Measurements from ENCODE around the gene PFDN1. TPM values are rescaled to one million over a fixed set of nuclear protein-coding genes. Genes with fewer than 3 reads are reported as not detected.

Gene PFDN1
- total RNA-seq, 1 experiment from 2014 or later = 48.9 TPM

DNA sequence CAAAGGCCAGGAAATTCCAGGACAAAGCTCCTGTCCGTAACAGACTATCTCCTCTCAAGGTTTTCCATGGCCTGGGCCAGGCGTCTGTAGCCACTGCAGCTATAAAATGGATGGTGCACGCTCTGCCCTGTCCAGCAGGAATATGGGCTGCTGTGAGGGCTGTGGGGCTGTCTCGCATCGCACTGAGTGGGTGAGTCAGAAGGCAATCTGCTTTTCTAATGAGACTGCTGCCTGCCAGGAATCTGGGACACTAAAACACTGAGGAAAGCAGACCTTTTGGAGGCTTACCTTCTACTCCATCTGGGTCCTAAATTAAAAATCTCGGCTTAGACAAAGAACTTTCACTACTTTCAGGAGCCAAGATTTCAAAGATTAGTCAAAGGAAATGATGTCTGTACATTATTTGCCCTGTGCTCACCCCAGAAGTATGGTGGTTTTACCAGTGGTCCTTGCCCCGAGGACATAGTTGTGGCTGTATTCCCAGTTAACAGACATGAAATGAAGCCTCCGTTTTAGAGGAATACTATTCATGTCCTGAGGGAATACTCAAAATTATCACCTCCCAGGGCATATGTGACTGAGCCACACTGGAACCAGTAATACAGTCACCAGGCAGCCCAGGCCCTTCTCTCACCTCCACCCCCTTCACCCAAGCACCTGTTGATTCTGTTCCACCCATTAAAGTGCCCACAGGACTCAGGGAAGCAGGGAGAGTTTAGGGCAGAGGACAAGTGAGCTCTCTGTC, 56.4 kb downstream of the PFDN1 start:
- intact Hi-C loops (cut with micrococcal nuclease) = no loop called here
- Histone ChIP-seq H2AFZ (ENCODE audit: low read depth, low read length, poor library complexity, severe bottlenecking) (no peak overlapping the region), H3K36me3 (ENCODE audit: control insufficient read depth in 1 of 2, insufficient read depth in 2 of 2, low read length in 2 of 2) (peaks cover 2 to 7% of the 10 kb centered on the region in 2 experiments; a peak in 1 of 4 replicates), H4K20me1 (ENCODE audit: insufficient read depth) (no peaks in the 10 kb centered on the region), H3K27ac (ENCODE audit: low read depth, low read length) (no peak overlapping the region), H3K9me3 (ENCODE audit: control insufficient read depth in 1 of 2, insufficient read depth in 1 of 2, low read depth in 1 of 2, low read length in 2 of 2) (no peaks in the 10 kb centered on the region), H3K4me2 (ENCODE audit: low read length) (no peak overlapping the region), H3K9me2 (ENCODE audit: insufficient read depth) (no peaks in the 10 kb centered on the region), H3K4me1 (ENCODE audit: control insufficient read depth in 1 of 2, insufficient read depth in 2 of 2, low read length in 2 of 2) (peaks cover 14 to 25% of the 10 kb centered on the region in 2 experiments), H3K9ac (ENCODE audit: low read length) (no peak overlapping the region), H3K79me2 (ENCODE audit: insufficient read depth, low read length) (peaks cover 16% of the 10 kb centered on the region), H3K27me3 (ENCODE audit: insufficient read depth, low read length) (no peaks in the 10 kb centered on the region), H3K4me3 (replicated peaks in 1 of 2; ENCODE audit: low read depth in 1 of 2, low read length in 2 of 2) (no peak overlapping the region)
- no peak for DNase-seq (ENCODE audit: low read depth, low spot score)
- no peak for TF ChIP-seq FOSL1 (IDR thresholded peaks at IDR 0.05; ENCODE audit: low read depth)
- TF ChIP-seq ZBTB33 (IDR thresholded peaks at IDR 0.05; ENCODE audit: extremely low read depth, insufficient replicate concordance, low read length) = no peak
- ChIA-PET POLR2A (interaction anchor here (0.8 to 7.0 kb wide), 2 partner anchors 99 to 100 kb away, joined by 4 to 57 read pairs; partner anchors contain the start of gene HBEGF), RAD21 (ENCODE audit: low non-redundant PET in 1 of 2, low total read pairs in 2 of 2, uncharacterized antibody in 2 of 2, unreplicated experiment in 2 of 2) (no interaction called here), CTCF (interaction anchor here (0.8 to 8.0 kb wide), 4 partner anchors 14 to 117 kb away, joined by 3 to 186 read pairs (median 49); partner anchors contain the start of genes HBEGF and SLC4A9)
- no peak for ATAC-seq
- no TSS peak for BruUV-seq (replicated peaks)

DNA sequence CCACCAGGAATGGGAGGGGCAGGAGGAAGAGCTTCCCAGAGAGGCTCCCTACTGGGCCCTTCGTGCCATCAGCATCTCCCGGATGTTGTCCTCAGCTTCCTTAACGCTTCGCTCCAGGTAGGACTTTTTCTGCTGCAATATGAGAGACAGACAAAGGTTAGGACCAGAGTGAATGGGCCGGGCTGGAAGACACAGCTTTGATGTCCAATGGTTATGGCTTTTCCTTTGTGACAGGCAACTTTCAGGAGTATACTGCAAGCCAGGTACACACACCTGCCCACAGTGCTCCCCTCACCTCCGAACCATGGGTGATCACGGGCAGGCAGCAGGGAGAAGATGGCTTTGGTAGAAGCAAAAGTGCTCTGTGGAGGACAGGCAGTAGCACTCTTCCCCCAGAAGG, 57.0 kb downstream of the PFDN1 start:
- intact Hi-C loops (cut with micrococcal nuclease) = no loop called here
- no TSS peak for BruUV-seq (replicated peaks)
- no peak overlapping the region for H3K9ac ChIP-seq (ENCODE audit: low read length)
- TF ChIP-seq ZBTB33 (IDR thresholded peaks at IDR 0.05; ENCODE audit: extremely low read depth, insufficient replicate concordance, low read length) (no peak), JUND (IDR thresholded peaks at IDR 0.05) (no peak), ZFX (IDR thresholded peaks at IDR 0.05) (no peak), REST (IDR thresholded peaks at IDR 0.05; ENCODE audit: low read depth) (no peak)
- TF ChIP-seq, protein P1, sequence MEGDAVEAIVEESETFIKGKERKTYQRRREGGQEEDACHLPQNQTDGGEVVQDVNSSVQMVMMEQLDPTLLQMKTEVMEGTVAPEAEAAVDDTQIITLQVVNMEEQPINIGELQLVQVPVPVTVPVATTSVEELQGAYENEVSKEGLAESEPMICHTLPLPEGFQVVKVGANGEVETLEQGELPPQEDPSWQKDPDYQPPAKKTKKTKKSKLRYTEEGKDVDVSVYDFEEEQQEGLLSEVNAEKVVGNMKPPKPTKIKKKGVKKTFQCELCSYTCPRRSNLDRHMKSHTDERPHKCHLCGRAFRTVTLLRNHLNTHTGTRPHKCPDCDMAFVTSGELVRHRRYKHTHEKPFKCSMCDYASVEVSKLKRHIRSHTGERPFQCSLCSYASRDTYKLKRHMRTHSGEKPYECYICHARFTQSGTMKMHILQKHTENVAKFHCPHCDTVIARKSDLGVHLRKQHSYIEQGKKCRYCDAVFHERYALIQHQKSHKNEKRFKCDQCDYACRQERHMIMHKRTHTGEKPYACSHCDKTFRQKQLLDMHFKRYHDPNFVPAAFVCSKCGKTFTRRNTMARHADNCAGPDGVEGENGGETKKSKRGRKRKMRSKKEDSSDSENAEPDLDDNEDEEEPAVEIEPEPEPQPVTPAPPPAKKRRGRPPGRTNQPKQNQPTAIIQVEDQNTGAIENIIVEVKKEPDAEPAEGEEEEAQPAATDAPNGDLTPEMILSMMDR (IDR thresholded peaks at IDR 0.05 in 2 of 3, conservative IDR thresholded peaks at IDR 0.05 in 1 of 3; ENCODE audit: borderline replicate concordance in 1 of 3, insufficient read depth in 1 of 3, low read depth in 2 of 3, low read length in 2 of 3) = no peak

More for the DNA sequence above, 57.0 kb downstream of the PFDN1 start:
- ATAC-seq (no peak), DNase-seq (ENCODE audit: low read depth, low spot score) (no peak)
- H2AFZ ChIP-seq (ENCODE audit: low read depth, low read length, poor library complexity, severe bottlenecking) = no peak overlapping the region
- no peaks in the 10 kb centered on the region for H4K20me1 ChIP-seq (ENCODE audit: insufficient read depth)
- ChIA-PET CTCF (interaction anchor here (2.8 to 8.0 kb wide), 4 partner anchors 11 to 113 kb away, joined by 16 to 186 read pairs (median 49); partner anchors contain the start of genes HBEGF and SLC4A9), POLR2A (interaction anchor here (7.0 kb wide), 1 partner anchor 100 kb away, joined by 57 read pairs; the partner anchor contains the start of gene HBEGF), RAD21 (ENCODE audit: low non-redundant PET in 1 of 2, low total read pairs in 2 of 2, uncharacterized antibody in 2 of 2, unreplicated experiment in 2 of 2) (no interaction called here)
- peaks cover 18% of the 10 kb centered on the region for H3K79me2 ChIP-seq (ENCODE audit: insufficient read depth, low read length)
- H3K4me2 ChIP-seq (ENCODE audit: low read length) = no peak overlapping the region
- H3K9me2 ChIP-seq (ENCODE audit: insufficient read depth) = no peaks in the 10 kb centered on the region
- H3K9me3 ChIP-seq (ENCODE audit: control insufficient read depth in 1 of 2, insufficient read depth in 1 of 2, low read depth in 1 of 2, low read length in 2 of 2) = no peaks in the 10 kb centered on the region
- no peaks in the 10 kb centered on the region for H3K27me3 ChIP-seq (ENCODE audit: insufficient read depth, low read length)
- no peak overlapping the region for H3K4me3 ChIP-seq (replicated peaks in 1 of 2; ENCODE audit: low read depth in 1 of 2, low read length in 2 of 2)
- H3K36me3 ChIP-seq (ENCODE audit: control insufficient read depth in 1 of 2, insufficient read depth in 2 of 2, low read length in 2 of 2) = peaks cover 2 to 7% of the 10 kb centered on the region in 2 experiments; a peak in 1 of 4 replicates
- no peak overlapping the region for H3K27ac ChIP-seq (ENCODE audit: low read depth, low read length)
- peaks cover 16 to 27% of the 10 kb centered on the region in 2 experiments for H3K4me1 ChIP-seq (ENCODE audit: control insufficient read depth in 1 of 2, insufficient read depth in 2 of 2, low read length in 2 of 2)
